Smooth muscle cell (in vitro differentiated cells): Measurements from ENCODE around the gene FLYWCH1. TPM values are rescaled to one million over a fixed set of nuclear protein-coding genes. Genes with fewer than 3 reads are reported as not detected.

Experiments used
- DNase-seq: peaks from one replicate; lab custom pipeline; 2025; ENCODE audit not compliant: unreplicated experiment; lab: John Stamatoyannopoulos, UW
- H2AFZ ChIP-seq: fragments of 200-600 bp; sonication (generic); 2 replicates; pipeline ENCODE4 v1.6.0; 2016; ENCODE audit warnings: antibody characterized with exemption, low read depth, mild to moderate bottlenecking
- H3F3A ChIP-seq: fragments of 200-600 bp; sonication (generic); 2 replicates; pipeline ENCODE4 v1.6.0; 2017; ENCODE audit warnings: antibody characterized with exemption, low read depth
- H3K27ac ChIP-seq: fragments of 200-600 bp; sonication (generic); 2 replicates; pipeline ENCODE4 v1.5.1; 2016; ENCODE audit warnings: low read depth, mild to moderate bottlenecking
- H3K27me3 ChIP-seq: fragments of 200-600 bp; sonication (generic); 2 replicates; pipeline ENCODE4 v1.6.1; 2016; ENCODE audit warnings: low read depth, mild to moderate bottlenecking
- H3K36me3 ChIP-seq: fragments of 200-600 bp; sonication (generic); 2 replicates; pipeline ENCODE4 v1.5.1; 2016; ENCODE audit warnings: low read depth
- H3K4me1 ChIP-seq: fragments of 200-600 bp; sonication (generic); 2 replicates; pipeline ENCODE4 v1.5.1; 2016; ENCODE audit warnings: low read depth
- H3K4me2 ChIP-seq: fragments of 200-600 bp; sonication (generic); 2 replicates; pipeline ENCODE4 v1.6.0; 2016; ENCODE audit warnings: mild to moderate bottlenecking
- H3K4me3 ChIP-seq: fragments of 200-600 bp; sonication (generic); 2 replicates; pipeline ENCODE4 v1.5.1; 2016; ENCODE audit warnings: mild to moderate bottlenecking
- H3K79me2 ChIP-seq: fragments of 200-600 bp; sonication (generic); 2 replicates; pipeline ENCODE4 v1.6.0; 2016; ENCODE audit warnings: low read depth, mild to moderate bottlenecking
- H3K9ac ChIP-seq: fragments of 200-600 bp; sonication (generic); 2 replicates; pipeline ENCODE4 v1.6.0; 2016; ENCODE audit warnings: low read depth
- H3K9me3 ChIP-seq: fragments of 200-600 bp; sonication (generic); replicated peaks from 2 replicates; pipeline ENCODE4 v1.5.1; 2016; ENCODE audit warnings: low read depth
- H4K20me1 ChIP-seq: fragments of 200-600 bp; sonication (generic); 2 replicates; pipeline ENCODE4 v1.6.0; 2016; ENCODE audit warnings: low read depth
- WGBS: methylation state at CpG from one replicate; pipeline ENCODE4 v1.1.7; 2016; ENCODE audit warnings: low lambda C conversion rate; 5-methylcytosine and 5-hydroxymethylcytosine counted together
- polyA plus RNA-seq: library from polyadenylated mRNA; unstranded; fragments of >200 nt; fragmentation: Nextera tagmentation; extraction: Ambion mirVana; gene quantifications from 2 replicates; pipeline ENCODE4 v1.2.1, GENCODE V29; 2016
- total RNA-seq: library from RNA; depleted of rRNA; stranded (reverse); fragments of >200 nt; gene quantifications from 2 replicates; pipeline ENCODE4 v1.2.3, GENCODE V29; 2014
- TF ChIP-seq, protein P1 (sequence below): fragments of 200-600 bp; sonication (generic); IDR thresholded peaks from 2 replicates; pipeline ENCODE4 v1.5.1; 2017; ENCODE audit warnings: borderline replicate concordance, mild to moderate bottlenecking, antibody characterized with exemption; ENCODE audit not compliant: insufficient read depth, poor library complexity, severe bottlenecking

Gene FLYWCH1
- total and polyA plus RNA-seq, 2 experiments from 2014 or later = 13.5 to 26.0 TPM

DNA sequence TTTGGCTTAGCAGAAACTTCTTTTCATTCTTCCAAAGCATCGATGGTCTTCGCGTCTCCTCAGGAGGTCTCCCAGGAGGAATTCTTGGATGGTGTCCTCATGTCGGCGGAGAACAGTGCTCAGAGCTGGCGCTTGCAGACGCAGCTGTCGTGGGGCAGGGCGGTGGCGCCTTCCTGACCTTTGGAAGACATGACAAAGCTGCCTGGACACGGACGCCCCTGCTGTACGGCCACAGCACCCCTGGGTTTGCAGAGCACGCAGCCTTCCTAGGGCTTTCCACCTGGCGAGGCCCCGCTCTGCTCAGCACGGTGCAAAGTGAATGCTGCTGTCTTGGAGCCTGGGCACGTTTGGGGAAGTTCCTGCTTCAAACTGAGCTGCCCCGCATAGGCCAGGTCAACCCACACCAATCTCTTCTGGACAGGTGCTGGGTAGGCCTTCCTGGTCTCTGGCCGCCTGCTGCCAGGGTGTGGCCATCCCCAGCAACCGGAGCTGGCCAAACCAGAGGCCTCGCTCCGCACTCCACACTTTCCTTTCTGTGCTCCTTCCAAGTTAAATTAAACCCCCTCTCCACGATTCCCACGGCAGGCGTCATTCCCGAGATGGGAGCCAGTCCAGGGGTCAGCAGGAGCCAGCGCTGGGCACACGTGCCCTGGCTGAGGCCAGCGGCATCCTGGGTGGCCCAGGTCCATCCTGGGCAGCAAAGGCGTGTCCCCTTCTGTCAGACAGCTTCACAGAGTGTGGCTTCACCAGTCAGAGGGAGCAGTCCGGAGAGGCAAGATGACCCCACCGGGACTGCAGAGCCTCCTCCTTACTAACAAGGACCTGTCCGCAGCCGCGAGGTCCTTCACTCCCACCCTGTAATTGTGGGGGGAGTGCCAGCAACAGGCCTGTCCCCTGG is 37.3 kb downstream of the FLYWCH1 start:
- DNase-seq = no peak
- Histone ChIP-seq H3K4me1 (no peaks in the 10 kb centered on the region), H3K9ac (no peak overlapping the region), H3F3A (no peaks in the 10 kb centered on the region), H3K9me3 (no peaks in the 10 kb centered on the region), H3K4me2 (no peak overlapping the region), H3K27me3 (no peaks in the 10 kb centered on the region), H3K27ac (no peak overlapping the region), H3K79me2 (no peaks in the 10 kb centered on the region), H3K36me3 (no peaks in the 10 kb centered on the region), H2AFZ (no peak overlapping the region), H4K20me1 (no peaks in the 10 kb centered on the region), H3K4me3 (no peak overlapping the region)
- WGBS = 96% methylated on average over 36 of the region's 36 CpGs
- TF ChIP-seq, protein P1, sequence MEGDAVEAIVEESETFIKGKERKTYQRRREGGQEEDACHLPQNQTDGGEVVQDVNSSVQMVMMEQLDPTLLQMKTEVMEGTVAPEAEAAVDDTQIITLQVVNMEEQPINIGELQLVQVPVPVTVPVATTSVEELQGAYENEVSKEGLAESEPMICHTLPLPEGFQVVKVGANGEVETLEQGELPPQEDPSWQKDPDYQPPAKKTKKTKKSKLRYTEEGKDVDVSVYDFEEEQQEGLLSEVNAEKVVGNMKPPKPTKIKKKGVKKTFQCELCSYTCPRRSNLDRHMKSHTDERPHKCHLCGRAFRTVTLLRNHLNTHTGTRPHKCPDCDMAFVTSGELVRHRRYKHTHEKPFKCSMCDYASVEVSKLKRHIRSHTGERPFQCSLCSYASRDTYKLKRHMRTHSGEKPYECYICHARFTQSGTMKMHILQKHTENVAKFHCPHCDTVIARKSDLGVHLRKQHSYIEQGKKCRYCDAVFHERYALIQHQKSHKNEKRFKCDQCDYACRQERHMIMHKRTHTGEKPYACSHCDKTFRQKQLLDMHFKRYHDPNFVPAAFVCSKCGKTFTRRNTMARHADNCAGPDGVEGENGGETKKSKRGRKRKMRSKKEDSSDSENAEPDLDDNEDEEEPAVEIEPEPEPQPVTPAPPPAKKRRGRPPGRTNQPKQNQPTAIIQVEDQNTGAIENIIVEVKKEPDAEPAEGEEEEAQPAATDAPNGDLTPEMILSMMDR = no peak

DNA sequence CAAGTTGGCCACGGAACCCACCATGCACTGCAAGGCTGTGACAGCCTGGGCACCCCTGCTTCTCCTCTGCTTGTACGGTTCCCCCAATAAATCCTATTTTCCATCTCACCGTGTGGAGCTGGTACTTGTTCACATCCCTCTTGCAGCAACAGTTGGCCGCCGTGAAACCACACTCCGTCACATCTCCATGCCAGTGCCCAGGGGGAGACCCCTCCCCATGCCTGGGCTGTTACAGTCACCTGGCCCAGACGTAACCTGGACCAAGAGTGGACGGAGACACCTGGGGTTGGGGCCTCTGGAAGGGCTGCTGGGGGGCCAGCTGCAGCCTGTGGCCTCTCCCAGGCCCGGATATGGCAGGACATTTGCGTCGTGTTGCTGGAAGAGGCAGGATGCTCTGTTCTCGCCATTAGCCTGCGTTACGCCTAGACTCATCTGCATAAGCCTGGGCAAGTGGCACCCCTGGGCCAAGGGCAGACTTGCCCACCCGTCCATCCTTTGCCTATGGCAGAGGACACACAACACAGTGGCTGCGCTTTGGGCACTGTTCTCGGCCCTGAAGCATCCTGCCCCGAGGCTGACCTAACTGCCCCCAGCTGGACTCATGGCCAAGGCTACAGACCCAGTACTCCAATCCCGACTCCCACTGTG is 38.1 kb downstream of the FLYWCH1 start:
- DNase-seq = no peak
- no peaks in the 10 kb centered on the region for H3F3A ChIP-seq
- H3K27me3 ChIP-seq = no peaks in the 10 kb centered on the region
- H3K27ac ChIP-seq = no peak overlapping the region
- H3K9me3 ChIP-seq = no peaks in the 10 kb centered on the region
- TF ChIP-seq, protein P1 = no peak
- WGBS = 94% methylated on average over 19 of the region's 19 CpGs
- H4K20me1 ChIP-seq = no peaks in the 10 kb centered on the region
- no peak overlapping the region for H3K4me2 ChIP-seq
- no peaks in the 10 kb centered on the region for H3K4me1 ChIP-seq
- H3K4me3 ChIP-seq = no peak overlapping the region
- H2AFZ ChIP-seq = no peak overlapping the region
- no peaks in the 10 kb centered on the region for H3K36me3 ChIP-seq
- H3K79me2 ChIP-seq = no peaks in the 10 kb centered on the region
- no peak overlapping the region for H3K9ac ChIP-seq

DNA sequence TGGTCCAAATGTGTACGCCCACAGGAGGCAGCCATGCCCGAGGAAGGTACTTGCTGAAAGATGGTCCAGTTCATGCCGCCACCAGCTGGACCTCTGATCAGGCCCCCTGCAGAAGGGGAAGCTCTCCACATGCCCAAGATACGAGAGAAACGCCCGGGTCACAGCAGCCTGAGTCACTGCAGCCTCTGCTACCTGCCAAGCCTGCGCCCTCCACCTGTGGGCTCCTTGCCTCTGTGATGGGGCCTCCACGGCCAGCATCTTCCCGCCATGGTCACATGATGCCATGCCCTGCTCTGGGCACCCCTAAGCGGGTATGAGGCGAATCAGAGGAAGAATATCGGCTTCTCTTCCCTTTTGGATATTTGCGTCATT is 38.6 kb downstream of the FLYWCH1 start:
- 96% methylated on average over 13 of the region's 13 CpGs for WGBS
- TF ChIP-seq, protein P1 = no peak
- no peaks in the 10 kb centered on the region for H3K9me3 ChIP-seq
- H3K4me1 ChIP-seq = no peaks in the 10 kb centered on the region
- no peak overlapping the region for H3K4me3 ChIP-seq
- no peak overlapping the region for H3K9ac ChIP-seq
- no peaks in the 10 kb centered on the region for H3K36me3 ChIP-seq
- no peak overlapping the region for H3K27ac ChIP-seq
- no peak for DNase-seq
- no peaks in the 10 kb centered on the region for H4K20me1 ChIP-seq
- no peaks in the 10 kb centered on the region for H3K79me2 ChIP-seq
- H3K4me2 ChIP-seq = no peak overlapping the region
- H2AFZ ChIP-seq = no peak overlapping the region
- H3K27me3 ChIP-seq = no peaks in the 10 kb centered on the region
- H3F3A ChIP-seq = no peaks in the 10 kb centered on the region
